Coronary artery (tissue), 2 donors: Measurements from ENCODE around the gene PRR23E.

Experiments
- DNase-seq: peaks from one replicate; pipeline ENCODE4 v3.0.0-alpha.2; 2017; ENCODE audit warnings: low spot score
- H3K27ac ChIP-seq, 2 donors: fragments of 200-600 bp; sonication (generic); one replicate each; pipeline ENCODE4 v1.5.1; 2016 to 2019
- H3K4me3 ChIP-seq: fragments of 200-600 bp; sonication (generic); 2 replicates; pipeline ENCODE4 v1.5.1; 2016; ENCODE audit warnings: mild to moderate bottlenecking, moderate library complexity
- TF ChIP-seq, protein P1 (sequence below): fragments of 200-600 bp; sonication (generic); IDR thresholded peaks from one replicate; pipeline ENCODE4 v1.5.1; 2019; ENCODE audit warnings: antibody characterized with exemption

PRR23E gene

DNA sequence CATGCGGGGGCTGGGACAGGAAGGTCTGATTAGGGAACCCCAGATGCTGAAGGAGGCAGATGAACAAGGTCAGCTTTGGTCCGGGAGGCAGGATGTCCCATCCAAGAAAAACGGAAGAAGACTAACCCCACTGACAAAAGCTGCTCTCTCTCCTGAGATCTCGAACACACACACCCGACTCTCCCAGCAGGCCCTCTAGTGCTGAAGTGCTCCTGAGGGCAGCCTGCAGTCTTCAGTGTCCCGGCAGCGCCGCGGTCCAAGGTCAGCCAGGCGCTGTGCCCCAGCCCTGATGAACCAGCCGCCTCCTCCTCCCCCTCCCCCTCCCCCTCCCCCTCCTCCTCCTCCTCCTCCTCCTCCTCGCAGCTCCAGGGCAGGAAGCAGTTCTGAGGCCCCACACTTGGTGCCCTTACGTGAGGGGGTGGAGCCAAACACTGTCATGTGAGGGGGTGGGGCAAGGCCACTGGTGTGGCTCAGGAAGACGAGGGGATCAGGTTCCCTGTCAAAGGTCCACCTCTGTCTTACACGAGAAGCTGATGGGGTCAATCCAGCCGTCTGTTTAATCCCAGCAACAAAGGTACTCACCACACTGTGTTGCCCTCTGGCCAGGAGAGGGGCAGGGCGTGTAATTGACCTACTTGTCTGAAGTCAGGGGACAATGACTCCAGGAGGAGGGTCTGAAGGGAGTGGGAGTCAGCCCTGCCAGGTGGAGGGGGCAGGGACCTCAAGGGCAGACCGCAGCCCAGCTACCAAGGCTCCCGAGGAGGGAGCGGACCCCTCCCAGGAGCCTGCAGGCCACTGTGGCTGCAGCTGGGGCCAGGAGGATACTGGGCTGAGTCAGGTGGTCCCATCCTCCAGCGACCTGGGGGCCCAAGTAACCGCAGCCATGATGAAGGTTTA, 34.3 kb downstream of the PRR23E start:
- no peak for DNase-seq
- Histone ChIP-seq H3K4me3 (no peak overlapping the region), H3K27ac (no peak overlapping the region)
- TF ChIP-seq, protein P1, sequence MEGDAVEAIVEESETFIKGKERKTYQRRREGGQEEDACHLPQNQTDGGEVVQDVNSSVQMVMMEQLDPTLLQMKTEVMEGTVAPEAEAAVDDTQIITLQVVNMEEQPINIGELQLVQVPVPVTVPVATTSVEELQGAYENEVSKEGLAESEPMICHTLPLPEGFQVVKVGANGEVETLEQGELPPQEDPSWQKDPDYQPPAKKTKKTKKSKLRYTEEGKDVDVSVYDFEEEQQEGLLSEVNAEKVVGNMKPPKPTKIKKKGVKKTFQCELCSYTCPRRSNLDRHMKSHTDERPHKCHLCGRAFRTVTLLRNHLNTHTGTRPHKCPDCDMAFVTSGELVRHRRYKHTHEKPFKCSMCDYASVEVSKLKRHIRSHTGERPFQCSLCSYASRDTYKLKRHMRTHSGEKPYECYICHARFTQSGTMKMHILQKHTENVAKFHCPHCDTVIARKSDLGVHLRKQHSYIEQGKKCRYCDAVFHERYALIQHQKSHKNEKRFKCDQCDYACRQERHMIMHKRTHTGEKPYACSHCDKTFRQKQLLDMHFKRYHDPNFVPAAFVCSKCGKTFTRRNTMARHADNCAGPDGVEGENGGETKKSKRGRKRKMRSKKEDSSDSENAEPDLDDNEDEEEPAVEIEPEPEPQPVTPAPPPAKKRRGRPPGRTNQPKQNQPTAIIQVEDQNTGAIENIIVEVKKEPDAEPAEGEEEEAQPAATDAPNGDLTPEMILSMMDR = no peak

DNA sequence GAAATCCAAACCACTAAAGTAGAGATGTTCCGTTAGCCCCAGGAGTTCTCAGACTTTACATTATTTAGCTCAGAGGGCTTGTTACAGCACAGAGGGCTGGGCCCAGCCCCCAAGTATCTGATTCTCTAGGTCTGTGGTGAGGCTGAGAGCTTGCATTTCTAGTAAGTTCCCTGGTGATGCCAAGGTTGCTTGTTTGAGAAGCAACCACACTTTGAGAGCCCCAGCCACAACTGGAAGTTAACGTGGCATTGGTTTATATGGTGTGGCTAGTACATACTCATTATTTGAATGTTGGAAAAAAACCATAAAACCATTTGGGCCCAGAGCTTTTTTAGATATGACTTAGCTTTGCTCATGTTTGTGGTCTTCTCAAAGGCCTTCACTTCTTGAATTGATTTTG, 35.9 kb downstream of the PRR23E start:
- Histone ChIP-seq H3K4me3 (no peak overlapping the region), H3K27ac (no peak overlapping the region)
- TF ChIP-seq, protein P1 = no peak
- DNase-seq = no peak

DNA sequence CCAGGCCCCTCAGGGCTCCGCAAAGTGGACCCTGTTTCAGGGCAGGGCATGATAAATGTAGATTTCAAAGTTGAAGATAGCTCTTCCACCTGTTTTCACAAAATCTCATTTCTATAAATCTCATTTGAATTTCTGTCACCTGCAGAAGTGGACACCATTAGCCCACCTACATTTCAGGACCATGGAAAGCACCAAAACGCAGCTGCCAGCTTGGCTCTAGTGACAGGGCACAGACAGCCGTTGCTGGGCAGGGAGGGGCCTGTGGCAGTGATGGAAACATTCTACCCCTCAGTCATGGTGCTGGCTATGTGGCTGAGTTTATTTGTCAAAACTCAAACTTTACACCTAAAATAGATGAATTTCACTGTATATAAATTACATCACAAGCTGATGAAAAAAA, 40.4 kb downstream of the PRR23E start:
- no peak for DNase-seq
- no peak overlapping the region for H3K4me3 ChIP-seq
- TF ChIP-seq, protein P1 = no peak
- no peak overlapping the region for H3K27ac ChIP-seq

DNA sequence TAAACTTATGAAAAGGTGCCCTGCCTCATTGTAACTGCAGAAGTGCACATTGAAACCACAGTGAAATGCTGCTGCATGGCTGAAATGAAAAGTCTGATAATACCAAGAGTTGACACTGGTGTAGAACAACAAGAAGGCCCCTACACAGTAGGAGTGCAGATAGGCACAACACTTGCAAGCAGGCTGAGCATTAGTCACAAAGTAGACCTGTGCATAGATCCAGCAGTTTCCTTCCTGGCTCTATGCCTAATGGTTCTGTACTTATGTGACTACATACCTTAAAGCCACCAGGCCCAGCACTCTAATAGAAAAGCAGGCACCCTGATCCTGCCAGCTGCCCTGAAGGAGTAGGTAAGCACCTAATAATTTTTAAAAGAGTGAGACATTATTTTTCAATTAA, 41.8 kb downstream of the PRR23E start:
- TF ChIP-seq, protein P1 = no peak
- Histone ChIP-seq H3K27ac (no peak overlapping the region), H3K4me3 (no peak overlapping the region)
- DNase-seq = no peak

DNA sequence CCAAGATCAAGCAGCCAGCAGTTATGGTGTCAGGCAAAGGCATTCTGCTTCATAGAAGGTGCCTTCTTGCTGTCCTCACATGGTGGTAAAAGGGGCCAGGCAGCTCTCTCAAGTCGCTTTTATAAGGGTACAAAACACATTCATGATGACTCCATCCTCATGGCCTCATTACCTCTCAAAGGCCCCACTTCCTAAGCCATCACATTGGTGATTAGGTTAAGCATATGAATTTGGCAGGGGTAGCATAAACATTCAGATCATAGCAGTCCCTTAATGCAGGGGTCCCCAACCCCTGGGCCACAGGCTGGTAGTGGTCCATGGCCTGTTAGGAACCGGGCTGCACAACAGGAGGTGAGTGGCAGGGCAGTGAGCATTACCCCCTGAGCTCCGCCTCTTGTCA, 42.8 kb downstream of the PRR23E start:
- Histone ChIP-seq H3K4me3 (no peak overlapping the region), H3K27ac (no peak overlapping the region)
- TF ChIP-seq, protein P1 = no peak
- DNase-seq = no peak

DNA sequence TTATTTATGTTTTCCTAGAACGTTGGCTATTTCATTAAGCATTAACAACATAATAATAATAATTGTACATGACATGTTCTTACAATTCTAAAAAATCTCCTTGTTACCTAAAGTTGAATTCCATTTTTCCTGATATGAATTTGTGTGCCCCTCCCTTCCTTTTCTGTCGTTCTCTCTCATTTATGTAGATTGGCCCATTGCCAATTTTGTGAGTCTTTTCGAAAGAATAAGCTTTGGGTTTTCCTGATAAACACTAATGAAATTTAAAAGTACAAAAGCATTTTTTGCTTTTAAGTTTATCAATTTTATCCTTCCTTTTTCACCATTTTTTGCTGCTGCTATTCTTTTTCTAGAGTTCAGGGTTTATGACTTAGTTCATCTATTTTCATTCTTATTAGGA, 44.9 kb downstream of the PRR23E start:
- no peak overlapping the region for H3K27ac ChIP-seq
- TF ChIP-seq, protein P1 = no peak
- DNase-seq = no peak

DNA sequence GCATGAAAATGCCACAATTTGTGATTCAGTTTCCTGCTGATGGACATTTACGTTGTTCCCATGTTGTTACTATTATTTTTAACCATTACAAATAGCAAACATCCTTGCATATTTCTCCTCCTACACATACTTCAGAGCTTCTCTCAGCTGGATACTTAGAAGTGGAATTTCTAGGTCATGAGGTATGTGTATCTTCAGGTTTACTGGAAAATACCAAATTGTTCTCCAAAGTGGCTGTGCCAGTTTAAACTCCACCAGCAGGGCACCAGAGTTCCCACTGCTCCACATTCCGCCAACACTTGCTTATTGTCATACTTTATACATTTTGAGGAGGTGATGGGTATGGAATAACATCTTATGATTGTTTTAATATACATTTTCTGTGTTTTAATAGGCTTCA, 45.7 kb downstream of the PRR23E start:
- TF ChIP-seq, protein P1 = no peak
- H3K4me3 ChIP-seq = no peak overlapping the region
- H3K27ac ChIP-seq = no peak overlapping the region
- DNase-seq = no peak

More for the DNA sequence above, 44.9 kb downstream of the PRR23E start:
- no peak overlapping the region for H3K4me3 ChIP-seq
